Endothelial cell (in vitro differentiated cells): ENCODE data around the gene TSR1. TPM values are rescaled to one million over a fixed set of nuclear protein-coding genes. Genes with fewer than 3 reads are reported as not detected.

Experiments used
- DNase-seq: peaks from one replicate; pipeline ENCODE4 v3.0.0; 2021; ENCODE audit warnings: low spot score
- H3K27ac Mint-ChIP-seq: one replicate; pipeline ENCODE4 v1.8.0; 2021; ENCODE audit warnings: mixed read lengths, inconsistent platforms; ENCODE audit not compliant: unreplicated experiment
- H3K27me3 Mint-ChIP-seq: one replicate; pipeline ENCODE4 v1.8.0; 2021; ENCODE audit warnings: mild to moderate bottlenecking, moderate library complexity, mixed read lengths, inconsistent platforms; ENCODE audit not compliant: unreplicated experiment
- H3K36me3 Mint-ChIP-seq: one replicate; pipeline ENCODE4 v1.8.0; 2021; ENCODE audit warnings: mild to moderate bottlenecking, low read depth, mixed read lengths, inconsistent platforms; ENCODE audit not compliant: unreplicated experiment
- H3K4me1 Mint-ChIP-seq: one replicate; pipeline ENCODE4 v1.8.0; 2021; ENCODE audit warnings: mild to moderate bottlenecking, mixed read lengths, inconsistent platforms; ENCODE audit not compliant: unreplicated experiment
- H3K4me3 Mint-ChIP-seq: one replicate; pipeline ENCODE4 v1.8.0; 2021; ENCODE audit warnings: mild to moderate bottlenecking, mixed read lengths, inconsistent platforms; ENCODE audit not compliant: unreplicated experiment
- H3K9me3 Mint-ChIP-seq: one replicate; pipeline ENCODE4 v1.8.0; 2021; ENCODE audit warnings: mixed read lengths, inconsistent platforms; ENCODE audit not compliant: unreplicated experiment
- total RNA-seq: library from RNA; stranded (reverse); fragmentation: NEBNext Ultra II Directional; extraction: Animal tissue kit (Norgen Biotek cat#: 25700); gene quantifications from one replicate; pipeline ENCODE4 v1.2.1, GENCODE V29; 2021; ENCODE audit not compliant: unreplicated experiment
- TF ChIP-seq, protein P1 (sequence below): fragments of 200-600 bp; sonication (generic); IDR thresholded peaks from one replicate; pipeline ENCODE4 v1.5.0; 2021; ENCODE audit warnings: antibody characterized with exemption; ENCODE audit not compliant: unreplicated experiment

The TSR1 gene
- total RNA-seq, 1 donor from 2014 or later = 20.9 TPM

DNA sequence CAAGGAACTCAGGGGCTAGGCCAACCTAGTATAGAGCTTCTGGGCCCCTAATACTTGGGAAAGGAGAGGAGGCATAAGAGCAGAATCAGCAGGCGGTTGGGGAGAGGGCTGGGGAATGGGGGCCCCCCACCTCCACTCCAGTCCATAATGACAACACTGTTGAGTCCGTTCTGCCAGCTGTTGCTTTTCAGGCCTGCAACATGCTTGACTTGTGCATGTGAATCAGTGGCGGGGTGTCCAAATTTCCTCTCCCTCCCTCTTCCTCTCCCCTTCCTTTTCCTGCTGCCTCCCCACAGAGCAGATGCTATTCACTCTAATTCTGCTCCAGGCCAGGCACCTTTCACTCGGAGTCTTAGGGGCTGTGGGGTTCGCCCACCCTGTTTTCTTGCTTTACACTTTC is 32.8 kb upstream of the TSR1 start:
- H3K4me3 Mint-ChIP-seq = no peak overlapping the region
- H3K4me1 Mint-ChIP-seq = peaks cover 16% of the 10 kb centered on the region
- peak overlapping the region; percentile 64 for H3K27ac Mint-ChIP-seq
- TF ChIP-seq, protein P1, sequence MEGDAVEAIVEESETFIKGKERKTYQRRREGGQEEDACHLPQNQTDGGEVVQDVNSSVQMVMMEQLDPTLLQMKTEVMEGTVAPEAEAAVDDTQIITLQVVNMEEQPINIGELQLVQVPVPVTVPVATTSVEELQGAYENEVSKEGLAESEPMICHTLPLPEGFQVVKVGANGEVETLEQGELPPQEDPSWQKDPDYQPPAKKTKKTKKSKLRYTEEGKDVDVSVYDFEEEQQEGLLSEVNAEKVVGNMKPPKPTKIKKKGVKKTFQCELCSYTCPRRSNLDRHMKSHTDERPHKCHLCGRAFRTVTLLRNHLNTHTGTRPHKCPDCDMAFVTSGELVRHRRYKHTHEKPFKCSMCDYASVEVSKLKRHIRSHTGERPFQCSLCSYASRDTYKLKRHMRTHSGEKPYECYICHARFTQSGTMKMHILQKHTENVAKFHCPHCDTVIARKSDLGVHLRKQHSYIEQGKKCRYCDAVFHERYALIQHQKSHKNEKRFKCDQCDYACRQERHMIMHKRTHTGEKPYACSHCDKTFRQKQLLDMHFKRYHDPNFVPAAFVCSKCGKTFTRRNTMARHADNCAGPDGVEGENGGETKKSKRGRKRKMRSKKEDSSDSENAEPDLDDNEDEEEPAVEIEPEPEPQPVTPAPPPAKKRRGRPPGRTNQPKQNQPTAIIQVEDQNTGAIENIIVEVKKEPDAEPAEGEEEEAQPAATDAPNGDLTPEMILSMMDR = no peak
- DNase-seq = no peak
- H3K27me3 Mint-ChIP-seq = peaks cover 7% of the 10 kb centered on the region
- peaks cover 3% of the 10 kb centered on the region for H3K36me3 Mint-ChIP-seq
- H3K9me3 Mint-ChIP-seq = no peaks in the 10 kb centered on the region

GRCh38 chr17:2368359-2368758 is 32.1 kb upstream of the TSR1 start:
- peaks cover 4% of the 10 kb centered on the region for H3K27me3 Mint-ChIP-seq

DNA sequence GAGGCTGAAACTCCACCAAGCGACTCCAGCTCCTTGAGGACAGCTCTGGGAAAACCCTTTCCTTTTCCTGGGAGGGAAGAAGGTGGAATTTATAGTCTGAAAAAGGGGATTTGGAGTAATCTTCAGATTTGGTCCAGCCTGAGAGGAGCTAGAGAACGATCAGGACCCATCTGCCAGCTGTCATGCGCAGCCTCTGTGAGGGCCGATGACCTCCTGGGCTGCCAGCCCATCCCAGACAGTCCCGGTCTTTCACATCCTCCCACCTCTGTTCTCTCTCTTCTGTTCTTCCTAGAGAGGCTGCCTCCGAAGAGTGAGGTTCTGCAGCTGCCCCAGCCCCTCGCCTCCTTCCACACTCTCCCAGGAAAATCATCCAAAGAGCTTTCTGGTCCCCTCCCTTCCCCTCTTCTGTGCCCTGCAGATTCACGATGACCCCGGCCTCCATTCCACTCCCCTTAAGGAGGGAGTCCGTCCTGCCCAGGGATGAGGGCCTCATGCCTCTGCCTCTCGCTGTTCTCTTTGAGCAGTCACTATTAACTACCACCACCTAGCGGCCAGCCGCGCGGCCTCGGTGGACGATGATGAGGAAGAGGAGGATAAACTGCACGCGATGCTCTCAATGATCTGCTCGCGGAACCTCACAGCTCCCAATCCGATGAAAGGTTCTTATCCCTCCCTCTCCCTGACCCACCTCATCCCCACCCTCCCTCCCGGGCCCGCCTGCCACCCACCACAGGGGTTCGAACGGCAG is 30.7 kb upstream of the TSR1 start:
- peaks cover 16% of the 10 kb centered on the region for H3K4me1 Mint-ChIP-seq
- H3K27ac Mint-ChIP-seq = peak overlapping the region; percentile 36
- H3K27me3 Mint-ChIP-seq = peaks cover 4% of the 10 kb centered on the region
- peak; percentile 44 for DNase-seq
- no peaks in the 10 kb centered on the region for H3K36me3 Mint-ChIP-seq
- no peaks in the 10 kb centered on the region for H3K9me3 Mint-ChIP-seq
- no peak overlapping the region for H3K4me3 Mint-ChIP-seq
- TF ChIP-seq, protein P1 = peak; percentile 16

More at GRCh38 chr17:2368359-2368758, 32.1 kb upstream of the TSR1 start:
- DNase-seq = no peak
- Mint-ChIP-seq H3K4me1 (peaks cover 16% of the 10 kb centered on the region), H3K36me3 (no peaks in the 10 kb centered on the region), H3K4me3 (no peak overlapping the region), H3K27ac (no peak overlapping the region), H3K9me3 (no peaks in the 10 kb centered on the region)
- TF ChIP-seq, protein P1 = no peak

DNA sequence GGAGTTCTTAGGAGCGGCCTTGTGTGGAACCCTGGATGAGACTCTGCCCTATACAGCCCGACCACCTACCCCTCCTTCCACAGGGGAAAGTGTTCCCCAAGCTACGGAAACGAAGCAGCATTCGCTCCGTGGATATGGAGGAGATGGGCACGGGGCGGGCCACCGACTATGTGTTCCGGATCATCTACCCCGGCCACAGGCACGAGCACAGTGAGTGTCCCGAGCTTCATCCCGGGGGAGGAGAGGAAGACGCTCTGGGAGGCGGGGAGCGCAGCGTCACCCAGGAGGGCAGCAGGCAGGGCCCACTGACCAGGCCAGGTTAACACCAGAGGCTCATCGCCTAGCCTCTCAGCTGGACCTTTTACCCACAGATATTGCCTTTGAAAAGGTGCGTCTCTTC is 28.9 kb upstream of the TSR1 start:
- no peaks in the 10 kb centered on the region for H3K9me3 Mint-ChIP-seq
- TF ChIP-seq, protein P1 = no peak
- peaks cover 8% of the 10 kb centered on the region for H3K36me3 Mint-ChIP-seq
- peaks cover 13% of the 10 kb centered on the region for H3K4me1 Mint-ChIP-seq
- H3K27ac Mint-ChIP-seq = no peak overlapping the region
- DNase-seq = no peak
- no peak overlapping the region for H3K4me3 Mint-ChIP-seq
- peaks cover 2% of the 10 kb centered on the region for H3K27me3 Mint-ChIP-seq

DNA sequence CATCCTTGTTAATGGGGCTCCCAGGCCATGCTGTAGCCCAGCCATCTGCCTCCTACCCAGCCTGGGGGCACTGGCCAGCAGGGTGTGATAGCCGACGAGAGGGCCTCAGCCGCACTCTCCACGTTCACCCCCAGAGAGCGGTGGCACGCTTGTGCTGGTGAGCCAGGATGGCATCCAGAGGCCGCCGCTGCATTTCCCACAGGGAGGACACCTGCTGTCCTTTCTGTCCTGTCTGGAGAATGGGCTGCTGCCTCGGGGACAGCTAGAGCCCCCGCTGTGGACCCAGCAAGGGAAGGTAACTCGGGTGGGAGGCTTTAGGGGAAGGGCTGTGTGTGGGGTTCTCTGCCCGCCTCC is 28.5 kb upstream of the TSR1 start:
- Mint-ChIP-seq H3K4me1 (peaks cover 11% of the 10 kb centered on the region), H3K36me3 (peaks cover 8% of the 10 kb centered on the region), H3K27ac (no peak overlapping the region), H3K9me3 (no peaks in the 10 kb centered on the region), H3K4me3 (no peak overlapping the region), H3K27me3 (peaks cover 2% of the 10 kb centered on the region)
- no peak for DNase-seq
- TF ChIP-seq, protein P1 = no peak
